Breast epithelium (tissue), 4 donors: Measurements from ENCODE around the gene VEPH1. TPM values are rescaled to one million over a fixed set of nuclear protein-coding genes. Genes with fewer than 3 reads are reported as not detected.

Experiments
- DNase-seq, 2 donors: peaks; one replicate each; pipeline ENCODE4 v3.0.0-alpha.2; 2019; ENCODE audit warnings: low spot score in 2 of 2
- H3K27ac ChIP-seq, 2 donors: fragments of 200-600 bp; sonication (generic) in 1 of 2; one replicate each; pipeline ENCODE4 v1.5.1; 2016 to 2019; ENCODE audit warnings: mild to moderate bottlenecking in 1 of 2
- H3K27me3 ChIP-seq, 2 donors: fragments of 200-600 bp; sonication (generic) in 1 of 2; one replicate each; pipeline versions ENCODE4 v1.5.1 to v1.6.0; 2017 to 2019; ENCODE audit warnings: control low read depth in 1 of 2, mild to moderate bottlenecking in 1 of 2
- H3K36me3 ChIP-seq: fragments of 200-600 bp; one replicate; pipeline ENCODE4 v1.5.1; 2019
- H3K4me1 ChIP-seq, 2 donors: fragments of 200-600 bp; sonication (generic); one replicate each; pipeline ENCODE4 v1.5.1; 2016 to 2019; ENCODE audit warnings: control low read depth in 1 of 2
- H3K4me3 ChIP-seq, 3 donors: fragments of 200-600 bp; sonication (generic); 1 replicate in 2 of 3; 2 replicates in 1 of 3; pipeline ENCODE4 v1.5.1; 2016 to 2019; ENCODE audit warnings: mild to moderate bottlenecking in 3 of 3, moderate library complexity in 2 of 3
- H3K9me3 ChIP-seq, 2 donors: fragments of 200-600 bp; sonication (generic) in 1 of 2; one replicate each; pipeline ENCODE4 v1.5.1; 2016 to 2019; ENCODE audit warnings: control low read depth in 1 of 2
- CTCF ChIP-seq, 3 donors: fragments of 450-650 bp; IDR thresholded peaks; one replicate each; pipeline ENCODE4 v1.5.1; 2016 to 2017; ENCODE audit warnings: antibody characterized with exemption in 3 of 3, mild to moderate bottlenecking in 3 of 3, moderate library complexity in 3 of 3
- POLR2A ChIP-seq: fragments of 450-650 bp; IDR thresholded peaks from one replicate; pipeline ENCODE4 v1.6.1; 2016; ENCODE audit warnings: antibody characterized with exemption, mild to moderate bottlenecking, moderate library complexity
- POLR2AphosphoS5 ChIP-seq, 3 donors: sonication (generic); formaldehyde crosslinking; IDR thresholded peaks; one replicate each; pipeline ENCODE4 v1.6.1; 2017; ENCODE audit warnings: antibody characterized with exemption in 3 of 3
- intact Hi-C: fragments of 100-400 bp; cut with DNase I; formaldehyde crosslinking; loops from one replicate; pipeline ENCODE4 v1.15.1; 2023; ENCODE audit warnings: low total_unique reads
- total RNA-seq, 3 donors: library from RNA; depleted of rRNA; stranded (reverse); fragments of >200 nt; gene quantifications; one replicate each; pipeline ENCODE4 v1.1.0, GENCODE V29; 2016

VEPH1 gene
- total RNA-seq, 3 donors from 2014 or later, result under 0.01 to 20.9 (median 8.8) TPM

- DNase-seq, result no peak
These were observed 269.3 kb downstream of the VEPH1 start for GRCh38 chr3:157233923-157234322.

GRCh38 chr3:157232141-157232540 lies 271.1 kb downstream of the VEPH1 start:
- no peak overlapping the region for H3K27ac ChIP-seq
- DNase-seq, result no peak
- no peaks in the 10 kb centered on the region for H3K36me3 ChIP-seq
- H3K4me1 ChIP-seq, result no peaks in the 10 kb centered on the region
- H3K27me3 ChIP-seq, result no peaks in the 10 kb centered on the region
- TF ChIP-seq POLR2AphosphoS5 (IDR thresholded peaks at IDR 0.05) (no peak), POLR2A (no peak), CTCF (IDR thresholded peaks at IDR 0.05) (no peak)
- no peaks in the 10 kb centered on the region for H3K9me3 ChIP-seq
- intact Hi-C loops, result no loop called here
- no peak overlapping the region for H3K4me3 ChIP-seq

More at GRCh38 chr3:157233923-157234322, 269.3 kb downstream of the VEPH1 start:
- TF ChIP-seq POLR2A (no peak), POLR2AphosphoS5 (IDR thresholded peaks at IDR 0.05) (no peak)
- Histone ChIP-seq H3K27ac (no peak overlapping the region), H3K36me3 (no peaks in the 10 kb centered on the region), H3K4me3 (no peak overlapping the region), H3K9me3 (no peaks in the 10 kb centered on the region), H3K4me1 (no peaks in the 10 kb centered on the region), H3K27me3 (no peaks in the 10 kb centered on the region)
- intact Hi-C loops, result no loop called here

- Histone ChIP-seq H3K27me3 (no peaks in the 10 kb centered on the region), H3K36me3 (no peaks in the 10 kb centered on the region), H3K4me3 (no peak overlapping the region), H3K4me1 (no peaks in the 10 kb centered on the region), H3K27ac (no peak overlapping the region), H3K9me3 (no peaks in the 10 kb centered on the region)
- intact Hi-C loops, result no loop called here
- no peak for DNase-seq
- TF ChIP-seq POLR2A (no peak), POLR2AphosphoS5 (IDR thresholded peaks at IDR 0.05) (no peak), CTCF (IDR thresholded peaks at IDR 0.05) (no peak)
These were observed 272.1 kb downstream of the VEPH1 start for GRCh38 chr3:157231071-157231470.

- DNase-seq, result no peak
- Histone ChIP-seq H3K4me3 (no peak overlapping the region), H3K4me1 (no peaks in the 10 kb centered on the region), H3K27me3 (no peaks in the 10 kb centered on the region), H3K36me3 (no peaks in the 10 kb centered on the region), H3K27ac (no peak overlapping the region), H3K9me3 (no peaks in the 10 kb centered on the region)
- intact Hi-C loops, result no loop called here
- TF ChIP-seq CTCF (IDR thresholded peaks at IDR 0.05), result no peak
- TF ChIP-seq POLR2AphosphoS5 (IDR thresholded peaks at IDR 0.05), result no peak
- TF ChIP-seq POLR2A, result no peak
These were observed 276.9 kb downstream of the VEPH1 start for GRCh38 chr3:157226173-157226847.

- Histone ChIP-seq H3K27ac (no peak overlapping the region), H3K36me3 (no peaks in the 10 kb centered on the region), H3K4me3 (no peak overlapping the region), H3K27me3 (no peaks in the 10 kb centered on the region), H3K9me3 (no peaks in the 10 kb centered on the region), H3K4me1 (no peaks in the 10 kb centered on the region)
- no peak for TF ChIP-seq POLR2A
- no peak for TF ChIP-seq POLR2AphosphoS5 (IDR thresholded peaks at IDR 0.05)
- TF ChIP-seq CTCF (IDR thresholded peaks at IDR 0.05), result no peak
- no peak for DNase-seq
- intact Hi-C loops, result no loop called here
These were observed 278.2 kb downstream of the VEPH1 start for GRCh38 chr3:157225001-157225400.
